Upper lobe of right lung (tissue), 1 donor: ENCODE results near the gene PRMT9. TPM values are rescaled to one million over a fixed set of nuclear protein-coding genes. Genes with fewer than 3 reads are reported as not detected.

ENCODE experiments used
- ATAC-seq: fragments of 200-7000 bp; cut with Tn5 transposase; one replicate; pipeline ENCODE4 v1.9.1; 2020; ENCODE audit warnings: mild to moderate bottlenecking, moderate library complexity
- DNase-seq: peaks from one replicate; pipeline ENCODE4 v3.0.0-alpha.2; 2020
- H3K27ac ChIP-seq: fragments of 200-600 bp; one replicate; pipeline ENCODE4 v1.8.0; 2022
- H3K27me3 ChIP-seq: fragments of 200-600 bp; one replicate; pipeline ENCODE4 v1.8.0; 2022; ENCODE audit warnings: mild to moderate bottlenecking
- H3K36me3 ChIP-seq: fragments of 200-600 bp; one replicate; pipeline ENCODE4 v1.8.0; 2022
- H3K4me1 ChIP-seq: fragments of 200-600 bp; one replicate; pipeline ENCODE4 v1.8.0; 2022
- H3K4me3 ChIP-seq: fragments of 200-600 bp; one replicate; pipeline ENCODE4 v1.8.0; 2022; ENCODE audit warnings: mild to moderate bottlenecking
- H3K9me3 ChIP-seq: fragments of 200-600 bp; one replicate; pipeline ENCODE4 v1.8.0; 2022
- intact Hi-C: fragments of 100-400 bp; cut with DNase I; formaldehyde crosslinking; loops from one replicate; pipeline ENCODE4 v1.11.0; 2022
- total RNA-seq: library from RNA; stranded (reverse); fragmentation: NEBNext Ultra II Directional; extraction: Animal tissue kit (Norgen Biotek cat#: 25700); gene quantifications from one replicate; pipeline ENCODE4 v1.2.1, GENCODE V29; 2021
- TF ChIP-seq, protein P1 (sequence below): fragments of 200-600 bp; IDR thresholded peaks from one replicate; pipeline ENCODE4 v1.8.0; 2022; ENCODE audit warnings: antibody characterized with exemption
- donor health status: DM: no; HTN: yes; CAD: no; lungs with severe emphysema.

Gene PRMT9
- total RNA-seq, 1 donor from 2014 or later = 11.5 TPM

DNA sequence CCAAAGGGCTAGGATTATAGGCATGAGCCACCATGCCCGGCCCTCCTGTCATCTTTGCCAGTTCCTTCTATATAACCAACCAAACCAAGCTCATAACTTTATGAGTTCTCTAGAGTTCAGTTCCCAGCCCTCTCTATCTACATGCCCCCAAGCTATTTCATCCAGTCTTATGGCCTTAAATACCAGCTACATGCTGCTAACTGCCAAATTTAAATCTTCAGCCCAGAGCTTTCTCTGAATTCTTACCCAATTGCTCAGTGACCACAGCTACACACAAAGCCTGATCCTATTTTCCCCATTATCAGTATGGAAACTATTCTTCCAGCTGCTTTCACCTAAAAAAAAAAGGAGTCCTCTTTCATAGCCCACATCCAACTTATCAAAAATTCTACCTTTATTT, 43.6 kb downstream of the PRMT9 start:
- ATAC-seq (no peak), DNase-seq (no peak)
- H3K9me3 ChIP-seq = no peaks in the 10 kb centered on the region
- peaks cover 44% of the 10 kb centered on the region for H3K36me3 ChIP-seq
- H3K4me3 ChIP-seq = no peak overlapping the region
- no peak overlapping the region for H3K27ac ChIP-seq
- no peaks in the 10 kb centered on the region for H3K27me3 ChIP-seq
- intact Hi-C loops = no loop called here
- H3K4me1 ChIP-seq = no peaks in the 10 kb centered on the region
- TF ChIP-seq, protein P1, sequence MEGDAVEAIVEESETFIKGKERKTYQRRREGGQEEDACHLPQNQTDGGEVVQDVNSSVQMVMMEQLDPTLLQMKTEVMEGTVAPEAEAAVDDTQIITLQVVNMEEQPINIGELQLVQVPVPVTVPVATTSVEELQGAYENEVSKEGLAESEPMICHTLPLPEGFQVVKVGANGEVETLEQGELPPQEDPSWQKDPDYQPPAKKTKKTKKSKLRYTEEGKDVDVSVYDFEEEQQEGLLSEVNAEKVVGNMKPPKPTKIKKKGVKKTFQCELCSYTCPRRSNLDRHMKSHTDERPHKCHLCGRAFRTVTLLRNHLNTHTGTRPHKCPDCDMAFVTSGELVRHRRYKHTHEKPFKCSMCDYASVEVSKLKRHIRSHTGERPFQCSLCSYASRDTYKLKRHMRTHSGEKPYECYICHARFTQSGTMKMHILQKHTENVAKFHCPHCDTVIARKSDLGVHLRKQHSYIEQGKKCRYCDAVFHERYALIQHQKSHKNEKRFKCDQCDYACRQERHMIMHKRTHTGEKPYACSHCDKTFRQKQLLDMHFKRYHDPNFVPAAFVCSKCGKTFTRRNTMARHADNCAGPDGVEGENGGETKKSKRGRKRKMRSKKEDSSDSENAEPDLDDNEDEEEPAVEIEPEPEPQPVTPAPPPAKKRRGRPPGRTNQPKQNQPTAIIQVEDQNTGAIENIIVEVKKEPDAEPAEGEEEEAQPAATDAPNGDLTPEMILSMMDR = no peak

DNA sequence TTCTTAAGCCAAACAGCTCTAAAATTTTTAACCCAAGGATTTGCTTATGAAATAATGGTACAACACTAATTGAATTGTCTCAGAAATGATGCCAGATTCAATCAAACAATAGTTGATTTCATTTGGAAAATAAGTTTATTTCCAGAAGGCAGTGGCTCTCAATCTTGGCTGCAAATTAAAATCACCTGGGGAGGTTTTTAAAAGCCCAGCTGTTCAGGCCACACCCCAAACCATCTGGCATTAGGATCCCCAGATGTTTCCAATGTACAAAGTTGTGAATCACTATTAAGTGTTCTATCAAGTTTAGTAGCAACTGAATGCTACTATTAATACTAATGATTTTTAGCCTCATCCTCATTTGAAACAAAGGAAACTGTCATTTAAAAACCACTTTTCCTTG, 44.6 kb downstream of the PRMT9 start:
- H3K9me3 ChIP-seq = no peaks in the 10 kb centered on the region
- H3K36me3 ChIP-seq = peaks cover 54% of the 10 kb centered on the region
- no peak for ATAC-seq
- intact Hi-C loops = no loop called here
- TF ChIP-seq, protein P1 = no peak
- H3K27me3 ChIP-seq = no peaks in the 10 kb centered on the region
- no peak for DNase-seq
- no peak overlapping the region for H3K4me3 ChIP-seq
- H3K27ac ChIP-seq = no peak overlapping the region
- H3K4me1 ChIP-seq = no peaks in the 10 kb centered on the region

DNA sequence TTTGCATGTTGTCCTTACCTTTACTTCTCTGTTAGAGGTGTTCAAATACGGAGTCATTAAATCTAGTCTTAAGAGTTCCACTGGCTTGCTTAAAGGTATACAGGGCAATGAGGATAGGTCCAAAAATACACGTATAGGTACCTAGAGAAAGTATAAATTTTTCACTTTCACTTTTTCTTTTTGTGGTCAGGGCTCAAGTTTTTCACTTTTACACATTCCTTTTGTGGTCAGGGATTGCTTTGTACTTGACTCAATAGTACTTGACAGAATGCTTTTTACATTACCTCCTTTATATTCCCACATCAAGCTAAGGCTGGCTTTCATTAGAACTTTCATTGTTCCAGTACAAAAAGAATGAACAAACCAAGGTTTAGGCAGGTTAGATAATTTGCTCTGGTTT, 45.0 kb downstream of the PRMT9 start:
- Histone ChIP-seq H3K4me3 (no peak overlapping the region), H3K4me1 (no peaks in the 10 kb centered on the region), H3K9me3 (no peaks in the 10 kb centered on the region), H3K27me3 (no peaks in the 10 kb centered on the region), H3K36me3 (peaks cover 58% of the 10 kb centered on the region), H3K27ac (no peak overlapping the region)
- TF ChIP-seq, protein P1 = no peak
- ATAC-seq (peak; percentile 35), DNase-seq (no peak)
- intact Hi-C loops = no loop called here

DNA sequence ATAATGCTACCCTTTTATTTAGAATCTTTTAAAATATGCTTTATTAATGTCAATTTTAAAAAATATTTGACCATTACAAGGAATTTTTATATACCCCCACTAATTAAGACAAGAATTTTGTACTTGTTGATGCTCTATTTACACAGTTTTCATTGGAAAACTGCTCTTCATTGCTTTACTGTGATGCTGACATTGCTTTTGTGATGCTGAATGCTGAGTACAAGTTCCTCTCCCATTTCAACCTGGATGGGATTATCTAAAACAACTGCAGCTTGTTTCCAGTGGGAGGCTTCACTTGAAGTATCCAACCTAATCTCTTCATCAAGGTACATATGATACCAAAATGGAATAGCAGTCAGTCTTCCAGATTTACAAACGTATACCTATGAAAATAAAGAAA, 45.6 kb downstream of the PRMT9 start:
- Histone ChIP-seq H3K27ac (no peak overlapping the region), H3K4me3 (no peak overlapping the region), H3K36me3 (peaks cover 64% of the 10 kb centered on the region), H3K4me1 (no peaks in the 10 kb centered on the region), H3K27me3 (no peaks in the 10 kb centered on the region), H3K9me3 (no peaks in the 10 kb centered on the region)
- DNase-seq (no peak), ATAC-seq (no peak)
- intact Hi-C loops = no loop called here
- TF ChIP-seq, protein P1 = no peak

DNA sequence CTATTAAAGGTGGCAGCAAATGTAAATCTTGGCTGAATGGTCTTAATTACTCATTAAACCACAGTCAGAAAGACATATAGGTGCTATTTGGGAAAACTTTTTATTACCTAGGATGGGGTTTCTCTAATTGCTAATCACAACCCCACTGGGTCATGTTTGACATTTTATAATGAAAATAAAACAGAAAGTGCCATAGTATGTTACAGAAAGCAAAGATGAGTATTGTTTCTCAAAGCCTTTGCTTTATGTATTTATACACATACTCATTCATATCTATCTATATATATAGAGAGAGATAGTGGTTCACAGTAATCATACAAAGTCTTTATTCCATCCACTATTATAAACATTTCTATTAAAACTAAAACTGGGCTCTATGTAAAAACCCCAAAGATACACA, 48.6 kb downstream of the PRMT9 start:
- Histone ChIP-seq H3K27ac (no peak overlapping the region), H3K36me3 (peaks cover 78% of the 10 kb centered on the region), H3K4me3 (no peak overlapping the region), H3K4me1 (no peaks in the 10 kb centered on the region), H3K27me3 (no peaks in the 10 kb centered on the region), H3K9me3 (no peaks in the 10 kb centered on the region)
- TF ChIP-seq, protein P1 = no peak
- no peak for ATAC-seq
- DNase-seq = no peak
- intact Hi-C loops = no loop called here

DNA sequence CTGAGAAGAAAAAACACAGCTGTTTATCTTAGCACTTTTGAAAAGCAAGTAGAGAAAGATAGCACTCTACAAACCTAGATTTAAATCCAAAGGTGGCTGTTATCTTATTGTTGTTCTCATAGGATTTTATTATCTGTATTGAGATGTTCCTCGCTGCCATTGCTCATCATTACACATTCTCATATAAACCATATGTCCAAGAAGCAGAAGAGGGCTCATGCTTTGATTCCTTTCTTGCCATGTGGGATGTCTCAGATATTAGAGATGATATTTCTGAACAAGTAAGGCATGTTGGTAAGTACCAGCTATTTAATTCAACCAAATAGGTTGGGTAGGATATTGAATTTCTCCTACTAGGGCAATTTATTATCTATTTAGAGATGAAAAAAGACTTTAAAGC, 50.3 kb downstream of the PRMT9 start:
- H3K4me1 ChIP-seq = no peaks in the 10 kb centered on the region
- peaks cover 95% of the 10 kb centered on the region for H3K36me3 ChIP-seq
- no peak for DNase-seq
- H3K9me3 ChIP-seq = no peaks in the 10 kb centered on the region
- H3K4me3 ChIP-seq = no peak overlapping the region
- intact Hi-C loops = no loop called here
- no peaks in the 10 kb centered on the region for H3K27me3 ChIP-seq
- ATAC-seq = no peak
- TF ChIP-seq, protein P1 = no peak
- no peak overlapping the region for H3K27ac ChIP-seq
